Neural cell (in vitro differentiated cells): Measurements from ENCODE around the gene NRCAM. TPM values are rescaled to one million over a fixed set of nuclear protein-coding genes. Genes with fewer than 3 reads are reported as not detected.

Experiments
- H2AFZ ChIP-seq: fragments of 200-600, 300-800 bp; sonication (generic), shearing (Covaris generic); 2 replicates; pipeline ENCODE4 v1.6.0; 2014; ENCODE audit warnings: low read depth, mild to moderate bottlenecking, antibody characterized with exemption, low read length, moderate library complexity
- H3F3A ChIP-seq: fragments of 200-600 bp; shearing (Covaris generic); 2 replicates; pipeline ENCODE4 v1.6.1; 2016; ENCODE audit warnings: mild to moderate bottlenecking, moderate library complexity, mixed read lengths, antibody characterized with exemption, low read length; ENCODE audit not compliant: insufficient read depth, poor library complexity, severe bottlenecking
- H3K27ac ChIP-seq: fragments of 200-600, 300-800 bp; sonication (generic), shearing (Covaris generic); 2 replicates; pipeline ENCODE4 v1.5.1; 2014; ENCODE audit warnings: mild to moderate bottlenecking, low read length, moderate library complexity
- H3K27me3 ChIP-seq: fragments of 300-800, 200-600 bp; sonication (generic), shearing (Covaris generic); 2 replicates; pipeline ENCODE4 v1.6.0; 2014; ENCODE audit warnings: mild to moderate bottlenecking, low read depth, low read length, moderate library complexity; ENCODE audit not compliant: insufficient read depth
- H3K36me3 ChIP-seq: fragments of 300-800, 200-600 bp; sonication (generic), shearing (Covaris generic); 2 replicates; pipeline ENCODE4 v1.5.1; 2014; ENCODE audit warnings: mild to moderate bottlenecking, antibody characterized with exemption, low read length, moderate library complexity; ENCODE audit not compliant: insufficient read depth
- H3K4me2 ChIP-seq: fragments of 300-800, 200-600 bp; sonication (generic), shearing (Covaris generic); 2 replicates; pipeline ENCODE4 v1.6.0; 2014; ENCODE audit warnings: mild to moderate bottlenecking, low read length
- H3K4me3 ChIP-seq: fragments of 300-800, 200-600 bp; sonication (generic), shearing (Covaris generic); 2 replicates; pipeline ENCODE4 v1.5.1; 2014; ENCODE audit warnings: mild to moderate bottlenecking, low read length, moderate library complexity
- H3K79me2 ChIP-seq: fragments of 200-600 bp; shearing (Covaris generic); replicated peaks from 2 replicates; pipeline ENCODE4 v1.6.0; 2014; ENCODE audit warnings: mild to moderate bottlenecking, low read length, moderate library complexity; ENCODE audit not compliant: insufficient read depth
- H3K9ac ChIP-seq: fragments of 300-800, 200-600 bp; sonication (generic), shearing (Covaris generic); 2 replicates; pipeline ENCODE4 v1.6.1; 2016; ENCODE audit warnings: mild to moderate bottlenecking, low read length, mixed read lengths
- H3K9me2 ChIP-seq: fragments of 200-600 bp; shearing (Covaris generic); 2 replicates; pipeline ENCODE4 v1.6.1; 2016; ENCODE audit warnings: mild to moderate bottlenecking, low read length, mixed read lengths; ENCODE audit not compliant: insufficient read depth
- H3K9me3 ChIP-seq: fragments of 200-600, 300-800 bp; sonication (generic), shearing (Covaris generic); 2 replicates; pipeline ENCODE4 v1.6.1; 2016; ENCODE audit warnings: mild to moderate bottlenecking, mixed run types, low read length, moderate library complexity, mixed read lengths
- H4K20me1 ChIP-seq: fragments of 200-600 bp; shearing (Covaris generic); 2 replicates; pipeline ENCODE4 v1.6.1; 2016; ENCODE audit warnings: mild to moderate bottlenecking, mixed run types; ENCODE audit not compliant: insufficient read depth
- CTCF ChIP-seq: fragments of 450-650 bp; IDR thresholded peaks from 2 replicates; pipeline ENCODE4 v1.5.1; 2014; ENCODE audit warnings: antibody characterized with exemption, mild to moderate bottlenecking, moderate library complexity; ENCODE audit not compliant: poor library complexity, severe bottlenecking
- EP300 ChIP-seq: fragments of 450-650 bp; conservative IDR thresholded peaks from 2 replicates; pipeline ENCODE4 v1.6.1; 2014; ENCODE audit warnings: antibody characterized with exemption, mild to moderate bottlenecking, moderate library complexity; ENCODE audit not compliant: poor library complexity, severe bottlenecking
- EZH2 ChIP-seq: fragments of 200-600, 300-800 bp; shearing (Covaris generic), sonication (generic); IDR thresholded peaks from 2 replicates; pipeline ENCODE4 v1.6.1; 2014; ENCODE audit warnings: antibody characterized with exemption, low read length, borderline replicate concordance, mild to moderate bottlenecking; ENCODE audit not compliant: insufficient read depth, poor library complexity, severe bottlenecking
- MXI1 ChIP-seq: fragments of 450-650 bp; conservative IDR thresholded peaks from 2 replicates; pipeline ENCODE4 v1.6.1; 2014; ENCODE audit warnings: antibody characterized with exemption, mild to moderate bottlenecking; ENCODE audit not compliant: poor library complexity, severe bottlenecking
- POLR2AphosphoS5 ChIP-seq: IDR thresholded peaks from 2 replicates; pipeline ENCODE4 v1.6.1; 2012
- RAD21 ChIP-seq: fragments of 450-650 bp; conservative IDR thresholded peaks from 2 replicates; pipeline ENCODE4 v1.6.1; 2014; ENCODE audit warnings: antibody characterized with exemption, mild to moderate bottlenecking, moderate library complexity
- REST ChIP-seq: IDR thresholded peaks from 2 replicates; pipeline ENCODE4 v1.6.1; 2012; ENCODE audit warnings: borderline replicate concordance
- SMC3 ChIP-seq: fragments of 450-650 bp; conservative IDR thresholded peaks from 2 replicates; pipeline ENCODE4 v1.6.1; 2014; ENCODE audit warnings: antibody characterized with exemption, mild to moderate bottlenecking, moderate library complexity; ENCODE audit not compliant: poor library complexity
- TAF1 ChIP-seq: IDR thresholded peaks from 2 replicates; pipeline ENCODE4 v1.6.1; 2012; ENCODE audit warnings: low read depth
- polyA plus RNA-seq: library from polyadenylated mRNA; depleted of rRNA; stranded (reverse); fragments of >200 nt; gene quantifications from 2 replicates; pipeline ENCODE4 v1.2.3, GENCODE V29; 2014

Gene NRCAM
- polyA plus RNA-seq, 1 donor from 2014 or later = 90.9 TPM

GRCh38 chr7:108311446-108312168 lies 144.6 kb downstream of the NRCAM start:
- Histone ChIP-seq H3K27ac (no peak overlapping the region), H3F3A (no peaks in the 10 kb centered on the region), H3K9me2 (no peaks in the 10 kb centered on the region), H2AFZ (no peak overlapping the region), H3K27me3 (no peaks in the 10 kb centered on the region), H3K9ac (no peak overlapping the region), H3K4me3 (no peak overlapping the region), H3K4me2 (no peak overlapping the region), H3K9me3 (no peaks in the 10 kb centered on the region), H3K36me3 (no peaks in the 10 kb centered on the region), H3K79me2 (no peaks in the 10 kb centered on the region), H4K20me1 (no peaks in the 10 kb centered on the region)
- no peak for TF ChIP-seq SMC3

GRCh38 chr7:108310351-108310750 lies 145.9 kb downstream of the NRCAM start:
- Histone ChIP-seq H3F3A (peaks cover 3% of the 10 kb centered on the region), H4K20me1 (no peaks in the 10 kb centered on the region), H3K9me2 (no peaks in the 10 kb centered on the region), H3K4me2 (no peak overlapping the region), H3K27ac (no peak overlapping the region), H2AFZ (no peak overlapping the region), H3K4me3 (no peak overlapping the region), H3K9me3 (no peaks in the 10 kb centered on the region), H3K9ac (no peak overlapping the region), H3K36me3 (no peaks in the 10 kb centered on the region), H3K79me2 (no peaks in the 10 kb centered on the region), H3K27me3 (no peaks in the 10 kb centered on the region)
- TF ChIP-seq CTCF (no peak), MXI1 (no peak)

- Histone ChIP-seq H3K9ac (no peak overlapping the region), H3K9me2 (no peaks in the 10 kb centered on the region), H3K27me3 (no peaks in the 10 kb centered on the region), H3K9me3 (no peaks in the 10 kb centered on the region), H4K20me1 (no peaks in the 10 kb centered on the region), H3K4me2 (no peak overlapping the region), H3K27ac (no peak overlapping the region), H3K79me2 (peaks cover 3% of the 10 kb centered on the region), H3K36me3 (no peaks in the 10 kb centered on the region), H3K4me3 (no peak overlapping the region), H3F3A (peaks cover 3% of the 10 kb centered on the region), H2AFZ (no peak overlapping the region)
- TF ChIP-seq POLR2AphosphoS5 = no peak
Measured at GRCh38 chr7:108308903-108309302, 147.3 kb downstream of the NRCAM start.

- H3K9ac ChIP-seq = no peak overlapping the region
- TF ChIP-seq EP300 = no peak
- no peak for TF ChIP-seq EZH2
- TF ChIP-seq TAF1 = no peak
- no peak for TF ChIP-seq POLR2AphosphoS5
- TF ChIP-seq SMC3 = no peak
- no peak for TF ChIP-seq MXI1
- no peak for TF ChIP-seq CTCF
- TF ChIP-seq RAD21 = no peak
- no peak for TF ChIP-seq REST
- peaks cover 8% of the 10 kb centered on the region for H3K79me2 ChIP-seq
- H3K4me3 ChIP-seq = no peak overlapping the region
- no peaks in the 10 kb centered on the region for H3K9me3 ChIP-seq
- no peak overlapping the region for H2AFZ ChIP-seq
- peaks cover 3% of the 10 kb centered on the region for H3F3A ChIP-seq
- H3K36me3 ChIP-seq = no peaks in the 10 kb centered on the region
- H4K20me1 ChIP-seq = no peaks in the 10 kb centered on the region
- H3K27me3 ChIP-seq = no peaks in the 10 kb centered on the region
- no peak overlapping the region for H3K27ac ChIP-seq
- H3K4me2 ChIP-seq = no peak overlapping the region
- H3K9me2 ChIP-seq = no peaks in the 10 kb centered on the region
Measured at GRCh38 chr7:108308276-108308675, 148.0 kb downstream of the NRCAM start.
